Calu3 (cell line): ENCODE data around the gene TNFSF12. TPM values are rescaled to one million over a fixed set of nuclear protein-coding genes. Genes with fewer than 3 reads are reported as not detected.
A peak's percentile ranks its signal among the peaks of the same experiment; 100 is the strongest.

Source experiments
- Bru-seq: library from RNA; stranded (reverse); fragments of 400-500 nt; gene quantifications from one replicate; lab custom pipeline; 2021; lab: Mats Ljungman, UMichigan
- BruChase-seq, 2 experiments: library from RNA; stranded (reverse); fragments of 400-500 nt; gene quantifications; one replicate each; lab custom pipeline; 2021; lab: Mats Ljungman, UMichigan
- BruUV-seq: library from RNA; stranded (reverse); fragments of 400-500 nt; replicated peaks from 2 replicates; lab custom pipeline; 2021; lab: Mats Ljungman, UMichigan
- CTCF ChIA-PET: fragments of 300-600 bp; sonication (Branson Sonifier 250); formaldehyde crosslinking; loops from one replicate; lab custom pipeline; 2022; ENCODE audit warnings: antibody characterized with exemption; lab: Charles Lee
- DNase-seq: peaks from one replicate; pipeline ENCODE4 v3.0.0; 2022
- H3K27ac Mint-ChIP-seq: one replicate; pipeline ENCODE4 v1.8.0; 2022; ENCODE audit warnings: mixed read lengths; ENCODE audit not compliant: unreplicated experiment
- H3K27me3 Mint-ChIP-seq: one replicate; pipeline ENCODE4 v1.8.0; 2022; ENCODE audit warnings: mixed read lengths; ENCODE audit not compliant: unreplicated experiment
- H3K36me3 Mint-ChIP-seq: one replicate; pipeline ENCODE4 v1.8.0; 2022; ENCODE audit warnings: mild to moderate bottlenecking, moderate library complexity, mixed read lengths; ENCODE audit not compliant: insufficient read depth, unreplicated experiment
- H3K4me1 Mint-ChIP-seq: one replicate; pipeline ENCODE4 v1.8.0; 2022; ENCODE audit warnings: mild to moderate bottlenecking, low read depth, mixed read lengths; ENCODE audit not compliant: unreplicated experiment
- H3K4me3 Mint-ChIP-seq: one replicate; pipeline ENCODE4 v1.8.0; 2022; ENCODE audit warnings: mild to moderate bottlenecking, low read depth, moderate library complexity, mixed read lengths; ENCODE audit not compliant: unreplicated experiment
- H3K9me3 Mint-ChIP-seq: one replicate; pipeline ENCODE4 v1.8.0; 2022; ENCODE audit warnings: low read depth, mixed read lengths; ENCODE audit not compliant: unreplicated experiment
- CTCF ChIP-seq: fragments of 200-600 bp; IDR thresholded peaks from one replicate; pipeline ENCODE4 v1.8.0; 2022; ENCODE audit warnings: antibody characterized with exemption; ENCODE audit not compliant: unreplicated experiment
- intact Hi-C: fragments of 100-400 bp; cut with micrococcal nuclease; formaldehyde crosslinking; loops from one replicate; pipeline ENCODE4 v1.10.0; 2022; ENCODE audit not compliant: unreplicated experiment
- long read RNA-seq: library from polyadenylated mRNA; stranded (forward); transcript quantifications from one replicate; pipeline ENCODE4 v2.0.0, GENCODE V29; 2022
- total RNA-seq: library from RNA; stranded (reverse); gene quantifications from 2 replicates; pipeline ENCODE4 v1.2.3, GENCODE V29; 2022

Gene TNFSF12, protein sequence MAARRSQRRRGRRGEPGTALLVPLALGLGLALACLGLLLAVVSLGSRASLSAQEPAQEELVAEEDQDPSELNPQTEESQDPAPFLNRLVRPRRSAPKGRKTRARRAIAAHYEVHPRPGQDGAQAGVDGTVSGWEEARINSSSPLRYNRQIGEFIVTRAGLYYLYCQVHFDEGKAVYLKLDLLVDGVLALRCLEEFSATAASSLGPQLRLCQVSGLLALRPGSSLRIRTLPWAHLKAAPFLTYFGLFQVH
- total RNA-seq (7.7 and 8.4 TPM in 2 replicates), Bru-seq, nascent RNA (percentile 35 among the genes with signal in this experiment), BruChase-seq, experiment 1, labeled RNA remaining after a 6-hour chase (percentile 46 among the genes with signal in this experiment), BruChase-seq, experiment 2, labeled RNA remaining after a 2-hour chase (percentile 50 among the genes with signal in this experiment)
- long read RNA-seq, transcript TNFSF12-201 (7 exons, 1,553 nt), result major isoform, 8 of 11 reads
- long read RNA-seq, partial matches to known transcripts, result 1 of 11 reads
- long read RNA-seq, other reads (novel, unspliced or antisense), result 2 of 11 reads

- H3K4me3 Mint-ChIP-seq, result peak within 1 kb of the TSS; percentile 71
- H3K4me1 Mint-ChIP-seq, result peaks cover 16% of the 10 kb centered on the region
- no peak within 1 kb of the TSS for H3K27ac Mint-ChIP-seq
- H3K27me3 Mint-ChIP-seq, result no peaks in the 10 kb centered on the region
- intact Hi-C loops, result no loop called here
- peak; percentile 16 for DNase-seq
- peak; percentile 23 for TF ChIP-seq CTCF
- no TSS peak for BruUV-seq
- no peaks in the 10 kb centered on the region for H3K9me3 Mint-ChIP-seq
- peaks cover 6% of the 10 kb centered on the region for H3K36me3 Mint-ChIP-seq
- CTCF ChIA-PET, result interaction anchor here (1.5 kb wide), 1 partner anchor 9 kb away, joined by 4 read pairs; no protein-coding TSS in a partner anchor
Observed at GRCh38 chr17:7548585-7549400, at the start of gene TNFSF12. Gene TNFSF12 (plus strand): TSS chr17:7549058. CDS start chr17:7549154, 96 bp downstream.

DNA sequence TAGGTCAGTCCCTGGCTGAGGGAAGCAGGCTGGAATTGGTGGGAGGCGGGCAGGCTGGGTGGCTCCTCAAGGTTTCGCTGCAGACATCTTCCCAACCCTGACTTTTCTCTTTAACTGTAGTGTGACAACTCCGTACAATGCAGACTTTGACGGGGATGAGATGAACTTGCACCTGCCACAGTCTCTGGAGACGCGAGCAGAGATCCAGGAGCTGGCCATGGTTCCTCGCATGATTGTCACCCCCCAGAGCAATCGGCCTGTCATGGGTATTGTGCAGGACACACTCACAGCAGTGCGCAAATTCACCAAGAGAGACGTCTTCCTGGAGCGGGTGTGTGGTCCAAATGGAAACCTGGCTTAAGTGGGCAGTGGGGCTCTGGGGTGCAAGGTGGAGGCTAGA lies 49.7 kb upstream of the TNFSF12 start:
- no peak for DNase-seq
- no peak overlapping the region for H3K4me3 Mint-ChIP-seq
- intact Hi-C loops, result no loop called here
- no peak for TF ChIP-seq CTCF
- peaks cover 39% of the 10 kb centered on the region for H3K36me3 Mint-ChIP-seq
- no peaks in the 10 kb centered on the region for H3K9me3 Mint-ChIP-seq
- CTCF ChIA-PET, result no interaction called here
- H3K27ac Mint-ChIP-seq, result no peak overlapping the region
- BruUV-seq, result no TSS peak
- no peaks in the 10 kb centered on the region for H3K27me3 Mint-ChIP-seq
- no peaks in the 10 kb centered on the region for H3K4me1 Mint-ChIP-seq

- no peaks in the 10 kb centered on the region for H3K27me3 Mint-ChIP-seq
- no peak overlapping the region for H3K4me3 Mint-ChIP-seq
- H3K27ac Mint-ChIP-seq, result no peak overlapping the region
- no peaks in the 10 kb centered on the region for H3K4me1 Mint-ChIP-seq
- no peaks in the 10 kb centered on the region for H3K9me3 Mint-ChIP-seq
- H3K36me3 Mint-ChIP-seq, result peaks cover 38% of the 10 kb centered on the region
- CTCF ChIA-PET, result interaction anchor here (0.5 kb wide), 1 partner anchor 164 kb away, joined by 8 read pairs; no protein-coding TSS in a partner anchor
- DNase-seq, result no peak
- TF ChIP-seq CTCF, result no peak
- intact Hi-C loops, result no loop called here
- no TSS peak for BruUV-seq
Observed at GRCh38 chr17:7501729-7502128, 47.1 kb upstream of the TNFSF12 start.

- no peak for TF ChIP-seq CTCF
- intact Hi-C loops, result no loop called here
- H3K27ac Mint-ChIP-seq, result no peak overlapping the region
- CTCF ChIA-PET, result interaction anchor here (0.5 kb wide), 1 partner anchor 163 kb away, joined by 8 read pairs; no protein-coding TSS in a partner anchor
- H3K36me3 Mint-ChIP-seq, result peaks cover 35% of the 10 kb centered on the region
- DNase-seq, result no peak
- no TSS peak for BruUV-seq
- H3K27me3 Mint-ChIP-seq, result no peaks in the 10 kb centered on the region
- H3K4me1 Mint-ChIP-seq, result no peaks in the 10 kb centered on the region
- no peak overlapping the region for H3K4me3 Mint-ChIP-seq
- no peaks in the 10 kb centered on the region for H3K9me3 Mint-ChIP-seq
Observed at GRCh38 chr17:7502171-7502847, 46.5 kb upstream of the TNFSF12 start.
